ENCODE results near the gene MYL4.

MYL4 gene

GRCh38 chr17:47250855-47251254 lies 41.7 kb downstream of the MYL4 start:
- H3K27me3 Mint-ChIP-seq (ENCODE audit: low read depth) = peaks cover 44% of the 10 kb centered on the region
- no peaks in the 10 kb centered on the region for H3K9me3 Mint-ChIP-seq
- peaks cover 14% of the 10 kb centered on the region for H3K4me1 Mint-ChIP-seq
- H3K4me3 Mint-ChIP-seq = peak overlapping the region in 1 of 3 experiments; percentile 44
- no peak for TF ChIP-seq CTCF (IDR thresholded peaks at IDR 0.05; ENCODE audit: unreplicated experiment in 3 of 3)
- H3K27ac Mint-ChIP-seq = no peak overlapping the region
- H3K36me3 Mint-ChIP-seq (ENCODE audit: low read depth) = no peaks in the 10 kb centered on the region

GRCh38 chr17:47251421-47251940 lies 42.3 kb downstream of the MYL4 start:
- peaks cover 51% of the 10 kb centered on the region for H3K27me3 Mint-ChIP-seq (ENCODE audit: low read depth)

GRCh38 chr17:47252209-47252608 lies 43.1 kb downstream of the MYL4 start:
- Mint-ChIP-seq H3K4me3 (peak overlapping the region; percentile 64 to 80 (median 66)), H3K27me3 (ENCODE audit: low read depth) (peaks cover 58% of the 10 kb centered on the region), H3K27ac (no peak overlapping the region), H3K36me3 (ENCODE audit: low read depth) (no peaks in the 10 kb centered on the region), H3K9me3 (no peaks in the 10 kb centered on the region), H3K4me1 (peaks cover 8% of the 10 kb centered on the region)
- no peak for TF ChIP-seq CTCF (IDR thresholded peaks at IDR 0.05; ENCODE audit: unreplicated experiment in 3 of 3)

More at GRCh38 chr17:47251421-47251940, 42.3 kb downstream of the MYL4 start:
- Mint-ChIP-seq H3K4me3 (peak overlapping the region in 2 of 3 experiments; percentile 33 to 80), H3K27ac (no peak overlapping the region), H3K9me3 (no peaks in the 10 kb centered on the region), H3K36me3 (ENCODE audit: low read depth) (no peaks in the 10 kb centered on the region), H3K4me1 (peaks cover 8% of the 10 kb centered on the region)
- no peak for TF ChIP-seq CTCF (IDR thresholded peaks at IDR 0.05; ENCODE audit: unreplicated experiment in 3 of 3)

- H3K27ac Mint-ChIP-seq = no peak overlapping the region
- no peak for TF ChIP-seq CTCF (IDR thresholded peaks at IDR 0.05; ENCODE audit: unreplicated experiment in 3 of 3)
- H3K4me1 Mint-ChIP-seq = peaks cover 15% of the 10 kb centered on the region
- H3K36me3 Mint-ChIP-seq (ENCODE audit: low read depth) = no peaks in the 10 kb centered on the region
- H3K4me3 Mint-ChIP-seq = peak overlapping the region; percentile 64 to 80 (median 66)
- peaks cover 65% of the 10 kb centered on the region for H3K27me3 Mint-ChIP-seq (ENCODE audit: low read depth)
- H3K9me3 Mint-ChIP-seq = no peaks in the 10 kb centered on the region
These were observed 43.8 kb downstream of the MYL4 start for GRCh38 chr17:47252766-47253512.

GRCh38 chr17:47253541-47254402 lies 44.6 kb downstream of the MYL4 start, which contains the start of gene ITGB3:
TSS of gene ITGB3 (plus strand) at chr17:47253827. CDS start at chr17:47253862, 35 bp downstream.
- H3K36me3 Mint-ChIP-seq (ENCODE audit: low read depth) = no peaks in the 10 kb centered on the region
- peak; percentile 41 to 45 (median 42) for TF ChIP-seq CTCF (IDR thresholded peaks at IDR 0.05; ENCODE audit: unreplicated experiment in 3 of 3)
- peak within 1 kb of the TSS; percentile 93 to 97 (median 94) for H3K4me3 Mint-ChIP-seq
- H3K27me3 Mint-ChIP-seq (ENCODE audit: low read depth) = peaks cover 66% of the 10 kb centered on the region
- H3K9me3 Mint-ChIP-seq = peaks cover 4% of the 10 kb centered on the region
- H3K27ac Mint-ChIP-seq = peak within 1 kb of the TSS in 2 of 3 experiments; percentile 48 to 82
- H3K4me1 Mint-ChIP-seq = peaks cover 15% of the 10 kb centered on the region

Data from nephron (organoid).